ENCODE measurements around the gene ACSM2A. TPM values are rescaled to one million over a fixed set of nuclear protein-coding genes. Genes with fewer than 3 reads are reported as not detected.
"Not testable (repeated sequence)": the region's sequence is repeated elsewhere in the genome, so short reads cannot be mapped to it uniquely, and the experiment has no call there.

Gene ACSM2A, protein sequence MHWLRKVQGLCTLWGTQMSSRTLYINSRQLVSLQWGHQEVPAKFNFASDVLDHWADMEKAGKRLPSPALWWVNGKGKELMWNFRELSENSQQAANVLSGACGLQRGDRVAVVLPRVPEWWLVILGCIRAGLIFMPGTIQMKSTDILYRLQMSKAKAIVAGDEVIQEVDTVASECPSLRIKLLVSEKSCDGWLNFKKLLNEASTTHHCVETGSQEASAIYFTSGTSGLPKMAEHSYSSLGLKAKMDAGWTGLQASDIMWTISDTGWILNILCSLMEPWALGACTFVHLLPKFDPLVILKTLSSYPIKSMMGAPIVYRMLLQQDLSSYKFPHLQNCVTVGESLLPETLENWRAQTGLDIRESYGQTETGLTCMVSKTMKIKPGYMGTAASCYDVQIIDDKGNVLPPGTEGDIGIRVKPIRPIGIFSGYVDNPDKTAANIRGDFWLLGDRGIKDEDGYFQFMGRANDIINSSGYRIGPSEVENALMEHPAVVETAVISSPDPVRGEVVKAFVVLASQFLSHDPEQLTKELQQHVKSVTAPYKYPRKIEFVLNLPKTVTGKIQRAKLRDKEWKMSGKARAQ
- total RNA-seq, result not detected in 2 replicates

- intact Hi-C loops (cut with micrococcal nuclease), result not testable (repeated sequence)
Observed at GRCh38 chr16:20451364-20451763, at the start of gene ACSM2A. TSS of gene ACSM2A (plus strand) at chr16:20451521. CDS start at chr16:20460115, 8,594 bp downstream.

DNA sequence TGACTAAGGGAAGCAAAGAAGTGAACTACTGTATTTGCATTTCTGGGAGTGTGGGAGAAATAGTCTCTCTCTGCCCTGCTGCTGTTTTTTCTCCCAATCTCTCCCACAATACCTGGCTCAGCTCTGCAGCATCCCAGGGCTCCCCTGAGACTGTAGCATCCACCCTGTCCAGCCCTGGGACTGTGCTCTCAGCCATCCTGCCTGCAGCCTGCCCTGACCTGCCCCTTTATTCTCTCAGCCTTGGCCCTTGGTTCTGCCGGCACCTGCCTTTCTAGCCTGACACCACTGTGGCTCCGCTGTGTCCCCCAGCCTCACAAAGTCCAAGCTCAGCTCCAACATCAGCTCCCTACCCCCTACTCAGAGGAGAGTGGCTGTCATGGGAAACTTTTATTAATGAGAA, 48.7 kb upstream of the ACSM2A start:
- intact Hi-C loops (cut with micrococcal nuclease), result no loop called here

GRCh38 chr16:20404637-20405036, 46.7 kb upstream of the ACSM2A start, which contains the start of gene PDILT:
TSS of gene PDILT (minus strand) at chr16:20404737. CDS start at chr16:20399300, 5,437 bp downstream.
- intact Hi-C loops (cut with micrococcal nuclease), result no loop called here

DNA sequence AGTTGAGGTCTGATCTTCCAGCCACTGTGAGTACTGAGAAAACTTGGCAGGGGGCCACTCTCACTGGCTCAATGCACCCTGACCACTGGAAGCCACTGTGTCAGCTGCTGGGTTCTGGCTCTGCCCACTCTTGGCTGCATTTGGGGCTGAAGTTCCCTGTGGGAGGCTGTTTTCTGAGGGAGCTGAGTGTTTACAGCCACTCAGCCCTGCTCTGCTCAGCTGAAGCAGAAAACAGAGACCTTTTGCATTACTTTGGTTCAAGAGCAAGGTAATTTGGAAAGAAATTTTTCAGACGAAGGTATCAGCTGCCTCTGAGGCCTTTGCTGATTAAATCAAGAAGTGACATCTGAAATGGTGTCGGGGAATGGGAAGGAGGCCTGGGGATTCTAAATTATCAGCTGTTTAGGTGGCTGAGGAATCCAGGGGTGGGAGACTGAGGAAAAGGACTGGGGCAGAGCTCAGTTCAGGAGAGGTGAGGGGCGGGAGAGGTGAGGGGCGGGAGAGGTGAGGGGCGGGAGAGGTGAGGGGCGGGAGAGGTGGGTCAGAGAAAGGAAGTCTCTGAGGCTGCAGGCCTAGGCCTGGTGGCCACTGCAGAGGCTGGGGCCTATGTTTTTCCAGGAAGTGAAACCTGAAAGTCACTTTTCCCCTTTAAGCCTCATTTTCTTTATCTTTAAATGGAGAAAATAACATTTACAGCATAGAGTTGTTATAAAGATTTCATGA, 41.8 kb upstream of the ACSM2A start, which contains the start of gene ACSM5:
Gene ACSM5 (plus strand): TSS at position 137 of the 723 bp plus-strand sequence. CDS start 1,951 bp downstream, outside the sequence.
- intact Hi-C loops (cut with micrococcal nuclease), result no loop called here

DNA sequence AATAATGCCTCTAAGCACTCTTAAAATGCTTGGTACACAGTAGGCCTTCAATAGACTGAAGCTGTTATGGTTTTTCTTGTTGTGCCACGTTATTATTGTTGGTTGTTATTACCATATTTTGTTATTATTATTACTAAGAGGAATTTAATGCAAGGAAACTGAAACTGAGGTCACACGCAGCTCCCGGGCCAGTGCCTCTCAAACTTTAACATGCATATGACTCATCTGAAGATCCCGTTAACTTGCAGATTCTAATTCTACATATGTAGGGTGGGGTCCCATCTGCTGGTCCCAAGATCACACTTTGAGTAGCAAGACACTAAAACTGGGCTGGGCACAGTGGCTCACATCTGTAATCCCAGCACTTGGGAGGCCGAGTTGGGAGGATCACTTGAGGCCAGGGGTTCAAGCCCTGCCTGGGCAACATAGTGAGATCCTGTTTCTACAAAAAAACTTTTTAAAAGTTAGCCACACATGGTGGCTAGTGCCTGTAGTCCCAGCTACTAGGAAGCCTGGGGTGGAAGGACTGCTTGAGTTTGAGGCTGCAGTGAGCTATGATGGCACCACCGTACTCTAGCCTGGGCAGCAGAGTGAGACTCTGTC, 41.1 kb upstream of the ACSM2A start:
- intact Hi-C loops (cut with micrococcal nuclease), result no loop called here

- intact Hi-C loops (cut with micrococcal nuclease), result no loop called here
Observed at GRCh38 chr16:20411055-20411454, 40.3 kb upstream of the ACSM2A start.

- intact Hi-C loops (cut with micrococcal nuclease), result no loop called here
Observed at GRCh38 chr16:20415541-20415940, 35.8 kb upstream of the ACSM2A start.

GRCh38 chr16:20419093-20419492, 32.2 kb upstream of the ACSM2A start:
- intact Hi-C loops (cut with micrococcal nuclease), result not testable (repeated sequence)

- intact Hi-C loops (cut with micrococcal nuclease), result not testable (repeated sequence)
Observed at GRCh38 chr16:20421748-20422147, 29.6 kb upstream of the ACSM2A start.

DNA sequence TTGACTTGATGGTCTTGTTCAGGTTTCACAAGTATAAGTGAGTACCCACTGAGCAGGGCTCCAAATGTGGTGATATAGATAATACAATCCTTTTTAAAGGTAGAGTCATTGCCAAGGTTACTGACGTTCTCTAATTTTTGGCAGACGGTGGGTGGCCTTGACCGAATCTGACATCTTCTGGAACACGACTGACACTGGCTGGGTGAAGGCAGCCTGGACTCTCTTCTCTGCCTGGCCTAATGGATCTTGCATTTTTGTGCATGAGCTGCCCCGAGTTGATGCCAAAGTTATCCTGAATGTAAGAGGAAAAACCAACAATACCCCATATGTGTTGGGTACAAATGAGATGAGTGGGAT, 27.6 kb upstream of the ACSM2A start:
- intact Hi-C loops (cut with micrococcal nuclease), result not testable (repeated sequence)

- intact Hi-C loops (cut with micrococcal nuclease), result no loop called here
Observed at GRCh38 chr16:20424129-20424866, 27.0 kb upstream of the ACSM2A start.

DNA sequence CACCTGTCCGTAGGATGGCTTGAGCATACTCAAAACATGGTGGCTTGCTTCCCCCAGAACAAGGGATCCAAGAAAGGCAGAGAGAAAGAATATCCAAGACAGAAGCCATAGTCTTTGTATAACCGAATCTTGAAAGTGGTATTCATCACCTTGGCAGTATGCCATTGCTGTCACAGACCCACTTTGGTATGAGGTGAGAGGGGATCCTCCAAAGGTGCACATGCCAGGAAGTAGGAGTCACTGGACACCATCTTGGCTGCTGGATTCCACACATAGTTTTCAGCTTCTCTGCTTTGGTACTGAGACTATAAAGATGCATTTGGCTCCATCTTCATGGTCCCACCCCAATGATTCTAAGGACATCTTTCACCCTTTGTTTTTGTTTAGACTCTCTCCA, 23.9 kb upstream of the ACSM2A start:
- intact Hi-C loops (cut with micrococcal nuclease), result not testable (repeated sequence)

GRCh38 chr16:20429499-20429898, 21.8 kb upstream of the ACSM2A start:
- intact Hi-C loops (cut with micrococcal nuclease), result not testable (repeated sequence)

DNA sequence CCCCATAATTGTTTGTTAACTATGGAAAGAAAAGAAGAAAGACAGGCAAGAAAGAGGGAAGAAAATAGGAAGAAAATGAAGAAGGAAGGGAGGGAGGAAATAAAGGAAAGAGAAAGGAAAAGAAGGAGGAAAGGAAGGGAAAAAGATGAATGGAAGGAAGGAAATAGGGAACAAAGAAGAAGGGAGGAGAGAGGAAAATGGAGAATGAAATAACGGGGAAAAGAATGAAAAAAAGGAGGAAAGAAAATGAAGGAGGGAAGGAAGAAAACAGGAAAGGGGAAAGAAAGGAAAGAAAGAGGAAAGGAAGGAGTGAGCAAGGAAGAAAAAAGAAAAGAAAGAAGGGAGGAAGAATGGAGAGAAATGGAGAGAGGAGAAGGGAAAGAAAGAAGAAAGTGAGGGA, 20.8 kb upstream of the ACSM2A start:
- intact Hi-C loops (cut with micrococcal nuclease), result not testable (repeated sequence)

GRCh38 chr16:20430948-20431347, 20.4 kb upstream of the ACSM2A start:
- intact Hi-C loops (cut with micrococcal nuclease), result no loop called here

GRCh38 chr16:20438950-20439349, 12.4 kb upstream of the ACSM2A start:
- intact Hi-C loops (cut with micrococcal nuclease), result not testable (repeated sequence)

DNA sequence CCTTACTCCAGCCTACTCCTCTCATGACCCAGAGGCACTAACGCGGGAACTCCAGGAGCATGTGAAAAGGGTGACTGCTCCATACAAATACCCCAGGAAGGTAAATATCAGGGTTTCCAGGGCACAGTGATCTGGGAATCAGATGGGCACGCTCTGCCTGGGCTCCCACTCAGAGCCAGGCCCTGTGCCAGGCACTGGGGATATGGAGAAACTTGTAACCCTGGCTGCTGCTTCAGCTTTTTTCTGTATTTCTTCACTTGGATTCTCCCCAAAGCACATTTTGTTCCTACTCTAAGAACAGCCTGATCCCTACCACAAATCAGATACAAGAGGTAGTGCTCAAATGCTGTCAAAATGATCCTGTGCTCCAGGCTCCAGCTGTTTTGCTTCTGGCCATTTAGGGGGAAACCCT, 11.5 kb upstream of the ACSM2A start:
- intact Hi-C loops (cut with micrococcal nuclease), result not testable (repeated sequence)

DNA sequence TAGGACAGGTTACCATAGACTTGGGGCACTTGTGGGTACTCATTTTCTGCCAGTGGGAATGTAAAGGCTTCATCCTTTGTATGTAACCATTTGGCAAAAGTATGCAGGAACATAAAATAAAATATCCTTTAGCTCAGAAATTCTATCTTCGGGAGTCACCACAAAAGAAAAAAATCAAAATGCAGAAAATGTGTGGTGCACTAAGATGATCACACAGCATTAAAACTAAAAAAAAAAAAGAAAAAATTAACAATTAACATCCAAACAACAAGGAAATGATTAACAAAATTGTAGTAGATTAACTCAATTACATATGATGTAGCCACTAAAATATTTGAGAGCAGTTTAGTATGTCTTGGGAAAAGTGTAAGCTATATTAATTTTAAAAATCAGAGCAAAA, 10.6 kb upstream of the ACSM2A start:
- intact Hi-C loops (cut with micrococcal nuclease), result not testable (repeated sequence)

DNA sequence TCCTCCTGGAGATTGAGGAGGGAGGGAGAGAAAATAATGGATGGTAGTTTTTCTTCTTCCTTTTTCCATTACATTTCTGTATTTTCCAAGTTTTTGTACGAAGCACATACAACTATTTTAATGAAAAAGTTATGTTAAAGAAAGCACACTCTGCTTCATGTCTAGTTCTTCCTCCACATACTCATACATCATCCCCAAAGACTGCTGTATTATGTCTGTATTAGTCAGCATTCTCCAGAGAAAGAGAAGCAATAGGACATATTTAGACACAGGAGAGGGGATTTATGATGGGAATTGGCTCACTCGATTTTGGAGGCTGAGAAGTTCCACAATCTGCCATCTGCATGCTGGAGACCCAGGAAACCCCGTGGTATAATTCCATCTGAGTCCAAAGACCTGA, 10.1 kb upstream of the ACSM2A start:
- intact Hi-C loops (cut with micrococcal nuclease), result no loop called here

DNA sequence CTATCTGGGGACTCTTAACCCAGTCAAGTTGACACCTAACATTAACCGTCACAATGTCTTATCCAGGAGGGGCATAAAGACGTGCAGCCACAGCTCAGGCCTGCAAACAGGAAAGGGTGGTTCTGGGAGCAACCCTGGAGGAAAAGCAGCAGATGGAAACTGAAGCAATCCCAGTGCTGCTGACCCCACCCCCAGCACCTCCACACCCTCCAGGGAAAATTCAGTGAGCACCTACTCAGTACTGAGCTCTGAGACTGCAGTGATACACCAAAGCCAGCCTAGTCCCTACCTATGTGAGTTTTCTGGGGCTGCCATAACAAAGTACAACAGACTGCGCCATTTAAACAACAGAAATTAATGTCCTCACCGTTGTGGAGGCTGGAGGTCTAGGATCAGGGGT, 9.5 kb upstream of the ACSM2A start:
- intact Hi-C loops (cut with micrococcal nuclease), result not testable (repeated sequence)

Data from T-helper 1 cell treated with Interleukin-12 subunit alpha and Interleukin-12 subunit beta and Interleukin-4 antibody, amounts not matched to agents 30 ng/mL and 1 ng/mL, for 36 hours (primary cell).